VCaP (cell line): ENCODE measurements around the gene STXBP6.
A peak's percentile ranks its signal among the peaks of the same experiment; 100 is the strongest.

Experiments
- H3K27ac ChIP-seq: fragments of 450-650 bp; 2 replicates; pipeline ENCODE4 v1.5.1; 2017
- CTCF ChIP-seq: fragments of 450-650 bp; conservative IDR thresholded peaks from 2 replicates; pipeline ENCODE4 v1.5.1; 2017; ENCODE audit warnings: mild to moderate bottlenecking, moderate library complexity

The STXBP6 gene

GRCh38 chr14:24903337-24903736 lies 146.6 kb downstream of the STXBP6 start:
- H3K27ac ChIP-seq = no peak overlapping the region
- TF ChIP-seq CTCF = no peak

- TF ChIP-seq CTCF = no peak
Observed at GRCh38 chr14:24900269-24901100, 149.5 kb downstream of the STXBP6 start.

GRCh38 chr14:24897793-24898192 lies 152.2 kb downstream of the STXBP6 start:
- TF ChIP-seq CTCF = no peak

More at GRCh38 chr14:24900269-24901100, 149.5 kb downstream of the STXBP6 start:
- H3K27ac ChIP-seq = peak overlapping the region; percentile 23

GRCh38 chr14:24895622-24896021 lies 154.3 kb downstream of the STXBP6 start:
- TF ChIP-seq CTCF = no peak
- H3K27ac ChIP-seq = no peak overlapping the region

More at GRCh38 chr14:24897793-24898192, 152.2 kb downstream of the STXBP6 start:
- no peak overlapping the region for H3K27ac ChIP-seq

- no peak overlapping the region for H3K27ac ChIP-seq
- TF ChIP-seq CTCF = no peak
Observed at GRCh38 chr14:24895243-24895583, 154.7 kb downstream of the STXBP6 start.

- TF ChIP-seq CTCF = no peak
- no peak overlapping the region for H3K27ac ChIP-seq
Observed at GRCh38 chr14:24894583-24895242, 155.2 kb downstream of the STXBP6 start.

GRCh38 chr14:24892497-24893051 lies 157.4 kb downstream of the STXBP6 start:
- TF ChIP-seq CTCF = no peak

More at GRCh38 chr14:24892497-24893051, 157.4 kb downstream of the STXBP6 start:
- no peak overlapping the region for H3K27ac ChIP-seq
